ENCODE results near the gene SLC8A1.

The SLC8A1 gene

GRCh38 chr2:40226637-40227036 lies 225.3 kb downstream of the SLC8A1 start:
- no peak for TF ChIP-seq POLR2A (IDR thresholded peaks at IDR 0.05; ENCODE audit: low read depth, low read length)
- DNase-seq (ENCODE audit: insufficient read length, low spot score) = no peak
- no peak for FAIRE-seq

- DNase-seq (ENCODE audit: insufficient read length, low spot score) (no peak), FAIRE-seq (no peak)
- no peak for TF ChIP-seq POLR2A (IDR thresholded peaks at IDR 0.05; ENCODE audit: low read depth, low read length)
Observed at GRCh38 chr2:40225670-40226210, 226.2 kb downstream of the SLC8A1 start.

GRCh38 chr2:40224318-40224717 lies 227.6 kb downstream of the SLC8A1 start:
- DNase-seq (ENCODE audit: insufficient read length, low spot score) = no peak
- FAIRE-seq = no peak
- no peak for TF ChIP-seq POLR2A (IDR thresholded peaks at IDR 0.05; ENCODE audit: low read depth, low read length)

GRCh38 chr2:40220177-40220925 lies 231.5 kb downstream of the SLC8A1 start:
- DNase-seq (ENCODE audit: insufficient read length, low spot score) = no peak
- no peak for TF ChIP-seq POLR2A (IDR thresholded peaks at IDR 0.05; ENCODE audit: low read depth, low read length)
- FAIRE-seq = peak; percentile 69

- DNase-seq (ENCODE audit: insufficient read length, low spot score) = no peak
- TF ChIP-seq POLR2A (IDR thresholded peaks at IDR 0.05; ENCODE audit: low read depth, low read length) = no peak
- FAIRE-seq = no peak
Observed at GRCh38 chr2:40219141-40219540, 232.7 kb downstream of the SLC8A1 start.

GRCh38 chr2:40218679-40219078 lies 233.2 kb downstream of the SLC8A1 start:
- TF ChIP-seq POLR2A (IDR thresholded peaks at IDR 0.05; ENCODE audit: low read depth, low read length) = no peak
- FAIRE-seq = no peak
- no peak for DNase-seq (ENCODE audit: insufficient read length, low spot score)

- FAIRE-seq (no peak), DNase-seq (ENCODE audit: insufficient read length, low spot score) (no peak)
- TF ChIP-seq POLR2A (IDR thresholded peaks at IDR 0.05; ENCODE audit: low read depth, low read length) = no peak
Observed at GRCh38 chr2:40213619-40214018, 238.3 kb downstream of the SLC8A1 start.

- DNase-seq (ENCODE audit: insufficient read length, low spot score) (no peak), FAIRE-seq (peak; percentile 80)
- no peak for TF ChIP-seq POLR2A (IDR thresholded peaks at IDR 0.05; ENCODE audit: low read depth, low read length)
Observed at GRCh38 chr2:40213071-40213470, 238.8 kb downstream of the SLC8A1 start.

GRCh38 chr2:40210968-40211353 lies 240.9 kb downstream of the SLC8A1 start:
- DNase-seq (ENCODE audit: insufficient read length, low spot score) = no peak
- no peak for TF ChIP-seq POLR2A (IDR thresholded peaks at IDR 0.05; ENCODE audit: low read depth, low read length)
- FAIRE-seq = no peak

- TF ChIP-seq POLR2A (IDR thresholded peaks at IDR 0.05; ENCODE audit: low read depth, low read length) = no peak
- FAIRE-seq (no peak), DNase-seq (ENCODE audit: insufficient read length, low spot score) (no peak)
Observed at GRCh38 chr2:40210344-40210967, 241.4 kb downstream of the SLC8A1 start.

- DNase-seq (ENCODE audit: insufficient read length, low spot score) (no peak), FAIRE-seq (no peak)
- TF ChIP-seq POLR2A (IDR thresholded peaks at IDR 0.05; ENCODE audit: low read depth, low read length) = no peak
Observed at GRCh38 chr2:40209761-40210160, 242.1 kb downstream of the SLC8A1 start.

GRCh38 chr2:40208463-40208862 lies 243.4 kb downstream of the SLC8A1 start:
- DNase-seq (ENCODE audit: insufficient read length, low spot score) (no peak), FAIRE-seq (no peak)
- TF ChIP-seq POLR2A (IDR thresholded peaks at IDR 0.05; ENCODE audit: low read depth, low read length) = no peak

- TF ChIP-seq POLR2A (IDR thresholded peaks at IDR 0.05; ENCODE audit: low read depth, low read length) = no peak
- FAIRE-seq (no peak), DNase-seq (ENCODE audit: insufficient read length, low spot score) (no peak)
Observed at GRCh38 chr2:40204268-40204667, 247.6 kb downstream of the SLC8A1 start.

- no peak for TF ChIP-seq POLR2A (IDR thresholded peaks at IDR 0.05; ENCODE audit: low read depth, low read length)
- DNase-seq (ENCODE audit: insufficient read length, low spot score) (no peak), FAIRE-seq (no peak)
Observed at GRCh38 chr2:40202798-40203400, 249.0 kb downstream of the SLC8A1 start.

Data from H54 (cell line).